Mammary epithelial cell (primary cell): ENCODE data around the gene SUPT4H1.

Source experiments
- CTCF ChIP-seq, 2 donors: IDR thresholded peaks in 1 of 2; conservative IDR thresholded peaks in 1 of 2; 2 replicates each; pipeline ENCODE4 v1.5.1; 2011 to 2012; ENCODE audit warnings: inconsistent platforms in 2 of 2, low read length in 2 of 2, mild to moderate bottlenecking in 2 of 2, control low read depth in 1 of 2, low read depth in 1 of 2; ENCODE audit not compliant: insufficient read depth in 1 of 2; ENCODE audit errors: extremely low read depth in 1 of 2
- EZH2 ChIP-seq: IDR thresholded peaks from 2 replicates; pipeline ENCODE4 v1.6.1; 2012; ENCODE audit warnings: low read length, inconsistent platforms, borderline replicate concordance

DNA sequence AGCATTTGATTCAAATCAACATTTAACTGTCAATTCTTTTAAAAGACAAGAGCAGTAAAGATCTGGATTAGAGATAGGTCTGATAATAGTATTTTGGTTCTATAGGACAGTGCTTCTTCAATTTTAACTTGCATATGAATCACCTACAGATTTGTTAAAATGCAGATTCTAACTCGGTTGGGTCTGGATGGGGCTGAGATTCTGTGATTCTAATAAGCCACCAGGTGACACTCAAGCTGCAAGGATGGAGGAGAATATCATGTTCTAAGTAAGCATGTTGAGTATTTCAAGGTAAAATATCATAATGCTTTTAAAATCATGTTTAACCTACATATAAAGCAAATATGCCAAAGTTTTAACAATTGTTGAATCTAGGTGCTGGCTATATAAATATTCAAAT lies 39.2 kb downstream of the SUPT4H1 start:
- TF ChIP-seq CTCF (conservative IDR thresholded peaks at IDR 0.05 in 1 of 2, IDR thresholded peaks at IDR 0.05 in 1 of 2; ENCODE audit: extremely low read depth in 1 of 2, insufficient read depth in 1 of 2, low read depth in 1 of 2, low read length in 2 of 2) (peak in 1 of 2 donors; percentile 14), EZH2 (no peak)
